Astrocyte (in vitro differentiated cells and primary cell): Measurements from ENCODE around the gene TANGO2. TPM values are rescaled to one million over a fixed set of nuclear protein-coding genes. Genes with fewer than 3 reads are reported as not detected.

Experiments used
- DNase-seq: peaks from one replicate; pipeline ENCODE4 v3.0.0-alpha.2; 2010; ENCODE audit warnings: low read depth
- FAIRE-seq: peaks from 2 replicates; lab custom pipeline; 2011; peaks lifted over from hg19 to GRCh38; lab: Jason Lieb, UNC
- H2AFZ ChIP-seq: 2 replicates; pipeline ENCODE4 v1.6.0; 2012; ENCODE audit warnings: low read depth, low read length, inconsistent platforms
- H3K27ac ChIP-seq: 2 replicates; pipeline ENCODE4 v1.5.1; 2011; ENCODE audit warnings: low read depth, low read length, inconsistent platforms
- H3K27me3 ChIP-seq: 2 replicates; pipeline ENCODE4 v1.6.0; 2011; ENCODE audit warnings: low read length, inconsistent platforms; ENCODE audit not compliant: insufficient read depth
- H3K36me3 ChIP-seq: 2 replicates; pipeline ENCODE4 v1.5.1; 2011; ENCODE audit warnings: low read length, inconsistent platforms; ENCODE audit not compliant: insufficient read depth
- H3K4me1 ChIP-seq: 2 replicates; pipeline ENCODE4 v1.5.1; 2011; ENCODE audit warnings: low read length, inconsistent platforms; ENCODE audit not compliant: insufficient read depth
- H3K4me2 ChIP-seq: 2 replicates; pipeline ENCODE4 v1.6.0; 2012; ENCODE audit warnings: low read length, inconsistent platforms
- H3K4me3 ChIP-seq: 2 replicates; pipeline ENCODE4 v1.5.1; 2011; ENCODE audit warnings: low read depth, mild to moderate bottlenecking, low read length, inconsistent platforms; ENCODE audit not compliant: insufficient read depth
- H3K79me2 ChIP-seq: 2 replicates; pipeline ENCODE4 v1.6.0; 2012; ENCODE audit warnings: mild to moderate bottlenecking, low read length, inconsistent platforms; ENCODE audit not compliant: insufficient read depth
- H3K9ac ChIP-seq: 2 replicates; pipeline ENCODE4 v1.6.0; 2012; ENCODE audit warnings: mild to moderate bottlenecking, low read length, inconsistent platforms
- H3K9me3 ChIP-seq: 2 replicates; pipeline ENCODE4 v1.5.1; 2012; ENCODE audit warnings: low read depth, mild to moderate bottlenecking, low read length, inconsistent platforms; ENCODE audit not compliant: insufficient read depth
- H4K20me1 ChIP-seq: 2 replicates; pipeline ENCODE4 v1.6.0; 2012; ENCODE audit warnings: low read length, inconsistent platforms; ENCODE audit not compliant: insufficient read depth
- H3K27ac Mint-ChIP-seq: one replicate; pipeline ENCODE4 v1.8.0; 2021; ENCODE audit warnings: mild to moderate bottlenecking, mixed read lengths; ENCODE audit not compliant: unreplicated experiment
- H3K27me3 Mint-ChIP-seq: one replicate; pipeline ENCODE4 v1.8.0; 2021; ENCODE audit warnings: low read depth, mixed read lengths; ENCODE audit not compliant: unreplicated experiment
- H3K36me3 Mint-ChIP-seq: one replicate; pipeline ENCODE4 v1.8.0; 2021; ENCODE audit warnings: low read depth, mixed read lengths; ENCODE audit not compliant: unreplicated experiment
- H3K4me1 Mint-ChIP-seq: one replicate; pipeline ENCODE4 v1.8.0; 2021; ENCODE audit warnings: low read depth, mixed read lengths; ENCODE audit not compliant: unreplicated experiment
- H3K4me3 Mint-ChIP-seq: one replicate; pipeline ENCODE4 v1.8.0; 2021; ENCODE audit warnings: mild to moderate bottlenecking, moderate library complexity, mixed read lengths; ENCODE audit not compliant: unreplicated experiment
- H3K9me3 Mint-ChIP-seq: one replicate; pipeline ENCODE4 v1.8.0; 2021; ENCODE audit warnings: mild to moderate bottlenecking, mixed read lengths; ENCODE audit not compliant: unreplicated experiment
- CTCF ChIP-seq: IDR thresholded peaks from 2 replicates; pipeline ENCODE4 v1.5.1; 2011; ENCODE audit warnings: low read depth, mild to moderate bottlenecking, inconsistent platforms, low read length, moderate library complexity; ENCODE audit not compliant: insufficient read depth
- EZH2 ChIP-seq: IDR thresholded peaks from 2 replicates; pipeline ENCODE4 v1.6.1; 2012; ENCODE audit warnings: mild to moderate bottlenecking, low read length, inconsistent platforms; ENCODE audit not compliant: insufficient read depth
- total RNA-seq: library from RNA; stranded (reverse); gene quantifications from 2 replicates; pipeline ENCODE4 v1.2.1, GENCODE V29; 2021

The TANGO2 gene
- total RNA-seq, 1 donor from 2014 or later, result 28.0 TPM

- peaks cover 20% of the 10 kb centered on the region for H3K36me3 ChIP-seq
- no peaks in the 10 kb centered on the region for H3K9me3 Mint-ChIP-seq
- peaks cover 16% of the 10 kb centered on the region for H3K36me3 Mint-ChIP-seq
- H3K4me2 ChIP-seq, result peak overlapping the region; percentile 85
- H3K27me3 Mint-ChIP-seq, result no peaks in the 10 kb centered on the region
- TF ChIP-seq EZH2 (no peak), CTCF (no peak)
- peaks cover 3% of the 10 kb centered on the region for H3K4me1 Mint-ChIP-seq
- no peaks in the 10 kb centered on the region for H3K9me3 ChIP-seq
- peak overlapping the region; percentile 96 for H3K9ac ChIP-seq
- H3K4me3 Mint-ChIP-seq, result peak overlapping the region; percentile 86
- FAIRE-seq (no peak), DNase-seq (no peak)
- H3K27ac Mint-ChIP-seq, result peak overlapping the region; percentile 83
- H3K4me3 ChIP-seq, result no peak overlapping the region
- peaks cover 56% of the 10 kb centered on the region for H3K79me2 ChIP-seq
- H4K20me1 ChIP-seq, result peaks cover 45% of the 10 kb centered on the region
- H2AFZ ChIP-seq, result no peak overlapping the region
- H3K4me1 ChIP-seq, result peaks cover 17% of the 10 kb centered on the region
- no peak overlapping the region for H3K27ac ChIP-seq
- H3K27me3 ChIP-seq, result no peaks in the 10 kb centered on the region
Observed at GRCh38 chr22:20114506-20115475, 93.9 kb downstream of the TANGO2 start.

DNA sequence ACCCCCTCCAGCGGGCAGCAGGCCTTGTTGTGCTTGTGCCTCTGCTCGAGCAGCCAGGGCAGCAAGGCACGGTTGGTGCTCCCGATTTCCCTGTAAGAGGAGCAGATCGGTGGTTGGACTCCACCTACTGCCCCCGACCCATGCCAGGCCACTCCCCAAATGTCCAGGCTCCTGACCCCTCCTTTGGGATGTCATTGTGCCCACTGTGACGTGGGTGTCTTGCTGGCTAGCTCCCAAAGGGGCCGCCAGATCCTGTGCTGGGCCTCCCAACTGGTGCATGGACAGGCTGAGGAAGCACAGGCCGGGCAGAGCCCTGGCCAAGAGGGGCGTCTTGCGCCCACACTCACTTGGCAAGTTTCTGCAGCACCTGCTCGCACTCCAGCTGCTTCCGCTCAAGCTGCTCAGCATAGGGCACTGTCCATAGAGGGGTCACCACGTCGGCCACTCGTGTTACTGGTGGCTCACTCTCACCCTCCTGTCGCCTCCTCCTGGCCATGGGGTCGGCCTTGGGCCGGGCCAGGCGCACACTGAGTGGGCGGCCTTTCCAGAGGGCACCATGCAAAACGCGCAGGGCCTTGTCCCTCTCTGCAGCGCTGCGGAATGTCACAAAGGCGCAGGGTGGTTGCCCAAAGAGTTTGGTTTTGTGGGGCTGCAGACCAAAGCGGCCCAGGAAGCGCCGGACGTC, 94.9 kb downstream of the TANGO2 start, which contains the start of gene RANBP1:
Gene RANBP1, plus strand, starts transcription at position 414 of the 685 bp plus-strand sequence. Its CDS starts 81 bp downstream, at position 495.
- DNase-seq (no peak), FAIRE-seq (no peak)
- peaks cover 45% of the 10 kb centered on the region for H4K20me1 ChIP-seq
- H3K27me3 Mint-ChIP-seq, result no peaks in the 10 kb centered on the region
- H3K4me1 ChIP-seq, result peaks cover 17% of the 10 kb centered on the region
- peak within 1 kb of the TSS; percentile 82 for H3K27ac ChIP-seq
- H3K79me2 ChIP-seq, result peaks cover 67% of the 10 kb centered on the region
- peak within 1 kb of the TSS; percentile 83 for H3K27ac Mint-ChIP-seq
- H3K4me3 Mint-ChIP-seq, result peak within 1 kb of the TSS; percentile 86
- peak within 1 kb of the TSS; percentile 73 for H3K4me3 ChIP-seq
- no peaks in the 10 kb centered on the region for H3K9me3 Mint-ChIP-seq
- H3K9me3 ChIP-seq, result no peaks in the 10 kb centered on the region
- peak within 1 kb of the TSS; percentile 96 for H3K9ac ChIP-seq
- H2AFZ ChIP-seq, result peak within 1 kb of the TSS; percentile 77
- peaks cover 16% of the 10 kb centered on the region for H3K36me3 ChIP-seq
- peak within 1 kb of the TSS; percentile 85 for H3K4me2 ChIP-seq
- H3K27me3 ChIP-seq, result no peaks in the 10 kb centered on the region
- H3K4me1 Mint-ChIP-seq, result peaks cover 3% of the 10 kb centered on the region
- TF ChIP-seq CTCF, result no peak
- H3K36me3 Mint-ChIP-seq, result peaks cover 12% of the 10 kb centered on the region
